IPS DF 4.7 (cell line): ENCODE measurements around the gene PRRG1.
"Not testable (repeated sequence)": the region's sequence is repeated elsewhere in the genome, so short reads cannot be mapped to it uniquely, and the experiment has no call there.

Experiments used
- DNase-seq: peaks from one replicate; pipeline ENCODE4 v3.0.0-alpha.2; 2013; ENCODE audit warnings: low spot score; ENCODE audit errors: extremely low read depth

PRRG1 gene

DNA sequence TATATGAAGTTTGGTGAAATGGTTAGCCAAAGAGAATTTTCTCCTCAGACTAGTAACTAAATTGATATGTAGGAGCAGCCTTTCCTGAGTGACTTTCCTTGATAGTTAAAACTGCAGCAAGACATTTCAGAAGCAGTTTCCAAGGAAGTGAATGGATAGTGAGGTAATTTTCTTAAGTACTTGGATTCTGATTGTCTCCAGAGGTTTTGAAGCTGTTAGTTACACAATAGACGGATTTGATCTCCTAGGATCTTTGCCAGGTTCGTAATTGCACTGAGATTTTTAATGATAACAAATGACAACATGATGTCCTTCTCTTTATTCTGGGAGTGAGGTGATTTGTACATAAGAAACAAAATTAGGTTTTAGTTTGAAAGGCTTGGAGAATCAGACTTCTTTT is 29.2 kb downstream of the PRRG1 start:
- DNase-seq, result no peak

- no peak for DNase-seq
Observed at GRCh38 chrX:37378830-37379229, 29.7 kb downstream of the PRRG1 start.

GRCh38 chrX:37380256-37380655 is 31.1 kb downstream of the PRRG1 start:
- DNase-seq, result no peak

DNA sequence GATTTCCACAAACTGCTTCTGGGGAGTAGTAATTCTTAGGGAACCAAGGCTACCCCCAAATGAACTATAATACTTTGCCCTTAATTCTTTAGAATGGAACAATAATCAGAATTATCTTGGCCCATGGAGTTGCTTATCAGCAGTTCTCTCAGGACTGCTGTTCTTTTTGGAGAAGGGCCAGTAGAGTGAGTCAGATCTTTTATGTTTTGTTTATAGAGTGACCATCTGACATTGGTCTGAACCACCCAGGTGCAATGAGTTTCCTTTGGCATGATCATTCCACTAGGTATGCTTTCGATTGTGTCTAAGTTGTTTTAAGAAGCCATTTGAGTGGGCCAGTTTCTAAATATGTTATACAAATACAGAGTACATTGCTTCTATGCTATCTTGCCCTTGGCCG is 31.8 kb downstream of the PRRG1 start:
- DNase-seq, result no peak

GRCh38 chrX:37383313-37383712 is 34.1 kb downstream of the PRRG1 start:
- DNase-seq, result no peak

- DNase-seq, result no peak
Observed at GRCh38 chrX:37388413-37388812, 39.2 kb downstream of the PRRG1 start.

GRCh38 chrX:37405956-37406355 is 56.8 kb downstream of the PRRG1 start:
- DNase-seq, result no peak

DNA sequence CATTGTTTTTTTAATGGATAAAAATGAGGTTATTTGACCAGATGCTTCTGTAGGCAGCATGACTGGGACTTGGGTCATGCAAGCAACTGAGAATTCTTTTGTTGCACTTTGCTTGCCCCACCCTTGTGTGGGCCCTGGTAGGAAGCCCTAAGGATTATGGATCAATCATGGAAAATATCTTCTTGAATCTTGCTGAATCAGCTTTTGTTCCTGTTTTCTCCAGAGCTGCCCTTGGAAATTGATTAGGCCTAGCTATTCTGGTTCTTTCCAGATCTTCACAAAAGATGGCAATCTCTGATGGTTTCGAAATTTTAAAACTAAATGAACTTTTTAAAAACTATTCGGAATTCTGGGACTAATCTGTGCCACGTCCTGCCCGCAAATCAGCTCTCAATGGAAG is 58.6 kb downstream of the PRRG1 start:
- DNase-seq, result no peak

DNA sequence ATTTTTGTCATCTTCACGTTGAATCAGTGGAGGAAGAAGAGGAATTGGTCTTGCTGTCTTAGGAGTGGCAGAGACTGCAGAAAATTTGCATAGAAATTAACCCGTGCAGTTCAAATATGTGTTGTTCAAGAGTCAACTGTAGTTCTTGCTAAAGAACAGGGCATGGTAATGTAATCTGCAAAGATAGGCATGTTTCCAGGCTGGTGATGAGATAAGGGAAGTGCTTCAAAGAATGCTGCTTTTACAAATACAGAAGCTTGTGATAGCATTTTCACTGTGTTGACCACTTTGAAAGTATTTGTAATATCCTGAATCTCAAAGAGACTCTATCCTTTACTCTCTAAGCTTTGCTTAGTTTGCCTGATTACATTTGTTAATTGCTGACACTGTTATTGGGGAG is 60.1 kb downstream of the PRRG1 start:
- no peak for DNase-seq

DNA sequence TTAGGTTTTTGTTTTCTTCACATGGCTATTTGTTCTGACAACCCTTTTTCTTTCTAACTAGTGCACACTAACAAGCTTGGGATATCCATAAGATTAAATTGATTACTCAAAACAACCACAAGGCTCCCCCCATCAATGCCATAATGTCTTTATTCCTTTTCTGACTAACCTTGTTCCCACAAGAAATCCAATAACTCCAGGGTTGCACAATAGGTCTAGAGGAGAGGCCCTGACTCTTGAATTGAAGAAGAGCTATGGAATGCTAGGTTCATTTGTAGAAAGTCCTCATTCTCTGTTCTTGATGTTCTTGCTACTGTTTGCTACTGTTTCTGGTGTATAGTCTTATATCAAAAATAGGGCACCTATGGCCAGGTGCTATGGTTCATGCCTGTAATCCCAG is 71.0 kb downstream of the PRRG1 start:
- DNase-seq, result no peak

- no peak for DNase-seq
Observed at GRCh38 chrX:37420756-37421155, 71.6 kb downstream of the PRRG1 start.

GRCh38 chrX:37424000-37424429 is 74.9 kb downstream of the PRRG1 start:
- DNase-seq, result no peak

DNA sequence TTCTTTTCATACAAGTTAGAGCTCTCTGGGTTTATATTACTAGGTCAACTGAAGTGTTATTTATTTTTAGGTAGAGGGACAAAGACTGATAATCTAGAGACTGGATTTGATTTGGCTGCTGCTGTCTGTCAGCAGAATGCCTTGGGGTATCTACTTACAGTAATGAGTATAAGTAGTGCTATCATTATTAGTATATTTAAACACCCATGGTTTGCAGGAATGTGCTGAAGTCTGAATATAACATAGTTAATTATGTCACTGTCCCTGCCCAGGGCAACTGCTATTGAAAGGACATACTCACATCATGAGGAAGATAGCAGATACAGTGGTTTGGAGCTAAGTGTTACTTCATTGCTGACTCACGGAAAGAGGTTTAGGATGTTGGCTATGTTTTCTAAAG is 76.2 kb downstream of the PRRG1 start:
- DNase-seq, result no peak

DNA sequence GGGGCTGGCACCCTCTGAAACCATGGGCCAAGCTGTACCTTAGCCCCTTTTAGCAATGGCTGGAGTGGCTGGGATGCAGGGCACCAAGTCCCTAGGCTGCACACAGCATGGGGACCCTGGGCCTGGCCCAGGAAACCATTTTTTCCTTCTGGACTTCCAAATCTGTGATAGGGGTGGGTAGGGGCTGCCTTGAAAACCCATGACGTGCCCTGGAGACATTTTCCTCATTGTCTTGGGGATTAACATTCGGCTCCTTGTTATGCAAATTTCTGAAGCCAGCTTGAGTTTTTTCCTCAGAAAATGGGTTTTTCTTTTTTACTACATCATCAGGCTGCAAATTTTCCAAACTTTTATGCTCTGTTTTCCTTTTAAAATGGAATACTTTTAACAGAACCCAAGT is 79.8 kb downstream of the PRRG1 start:
- DNase-seq, result not testable (repeated sequence)

DNA sequence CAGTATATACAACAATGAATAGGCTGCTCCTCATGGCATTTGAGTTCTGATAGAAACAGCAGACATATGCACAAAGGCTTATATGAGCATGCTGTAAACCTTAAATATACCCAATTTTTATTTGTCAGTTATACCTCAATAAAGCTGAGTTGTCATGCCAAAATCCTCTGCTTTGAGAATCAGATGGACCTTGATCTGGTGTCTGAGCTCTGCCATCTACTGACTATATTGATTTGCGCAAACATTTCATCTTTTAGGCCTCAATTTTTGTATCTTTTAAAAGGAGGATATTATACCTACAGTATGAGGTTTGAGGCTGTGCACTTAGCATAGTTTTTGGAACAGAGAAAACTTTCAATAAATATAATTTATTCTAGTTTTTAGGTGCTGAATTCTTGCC is 85.2 kb downstream of the PRRG1 start:
- DNase-seq, result no peak

GRCh38 chrX:37437160-37437559 is 88.0 kb downstream of the PRRG1 start:
- DNase-seq, result no peak

DNA sequence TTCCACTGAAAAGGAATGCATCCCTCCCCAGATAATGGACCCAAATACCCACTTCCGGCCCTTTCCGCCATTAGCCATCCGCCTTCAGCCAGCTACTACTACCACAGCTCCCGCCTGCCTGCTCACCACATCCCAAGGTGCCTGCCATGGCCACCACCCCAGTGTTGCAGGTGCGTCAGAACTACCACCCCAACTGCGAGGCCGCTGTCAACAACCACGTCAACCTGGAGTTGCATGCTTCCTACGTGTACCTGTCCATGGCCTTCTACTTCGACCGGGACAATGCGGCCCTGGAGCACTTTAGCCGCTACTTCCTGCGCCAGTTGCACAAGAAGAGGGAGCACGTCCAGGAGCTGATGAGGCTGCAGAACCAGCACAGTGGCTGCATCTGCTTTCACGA is 92.2 kb downstream of the PRRG1 start:
- no peak for DNase-seq

DNA sequence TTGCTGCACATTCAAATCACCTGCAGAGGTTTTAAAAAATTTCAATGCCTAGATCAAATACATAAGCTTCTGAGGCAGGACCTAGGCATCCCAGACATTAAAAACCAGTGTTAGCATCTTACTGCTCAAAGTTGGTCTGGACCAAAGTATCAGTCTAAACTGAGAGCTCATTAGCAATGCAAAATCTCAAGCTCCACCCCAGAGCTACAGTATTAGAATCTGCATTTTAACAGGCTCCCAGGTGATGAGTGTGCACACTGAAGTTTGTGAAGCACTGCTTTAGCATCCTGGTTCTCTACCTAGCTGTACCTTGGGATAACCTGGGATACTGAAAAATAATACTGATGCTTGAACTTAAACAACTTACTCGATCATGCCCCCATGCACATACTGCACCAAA is 96.0 kb downstream of the PRRG1 start:
- no peak for DNase-seq

DNA sequence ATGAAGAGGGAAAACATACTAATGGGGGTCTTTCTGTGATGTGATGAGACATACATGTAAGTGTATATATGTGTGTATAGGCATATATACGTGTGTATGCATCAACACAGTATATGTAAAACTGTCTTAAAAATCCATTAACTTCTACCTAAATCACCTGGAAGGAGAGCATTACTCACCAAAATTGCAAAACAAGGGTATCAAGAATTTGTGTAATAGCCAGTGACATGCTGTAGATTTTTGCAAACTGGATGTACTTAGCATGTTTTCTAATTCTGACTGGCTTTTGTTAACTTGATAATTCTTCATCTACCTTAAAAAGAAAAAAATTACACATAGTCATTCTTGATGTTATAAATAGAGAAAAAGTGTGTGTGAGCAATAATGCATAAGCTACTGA is 104.7 kb downstream of the PRRG1 start:
- no peak for DNase-seq

- no peak for DNase-seq
Observed at GRCh38 chrX:37454537-37455285, 105.5 kb downstream of the PRRG1 start.

DNA sequence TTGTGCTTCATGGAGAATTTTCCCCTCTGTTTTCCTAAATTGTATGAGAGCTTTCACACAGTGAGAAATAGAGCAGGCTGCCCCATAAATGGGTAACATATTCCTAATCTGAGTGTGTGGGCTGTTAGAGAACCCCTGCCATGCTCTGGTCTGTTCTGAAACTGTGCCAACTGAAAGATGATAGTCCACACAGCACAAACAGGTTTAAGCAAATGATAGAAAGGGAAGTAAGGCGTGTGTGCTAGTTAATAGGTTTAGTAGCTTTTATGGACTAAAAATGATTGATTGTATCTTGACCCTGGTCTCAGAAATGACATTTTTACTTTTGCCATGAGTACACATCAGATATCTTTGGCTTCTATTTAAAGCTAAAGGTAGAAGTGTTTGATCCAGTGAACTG is 106.2 kb downstream of the PRRG1 start:
- DNase-seq, result no peak

GRCh38 chrX:37460285-37460684 is 111.1 kb downstream of the PRRG1 start:
- not testable (repeated sequence) for DNase-seq

GRCh38 chrX:37462346-37462745 is 113.2 kb downstream of the PRRG1 start:
- DNase-seq, result no peak
